GM21717 (cell line): Measurements from ENCODE around the gene ACER3.
"Not testable (repeated sequence)": the region's sequence is repeated elsewhere in the genome, so short reads cannot be mapped to it uniquely, and the experiment has no call there.

Experiments used
- ATAC-seq: cut with Tn5 transposase; IDR thresholded peaks from one replicate; pipeline ENCODE4 v1.9.1; 2021; ENCODE audit warnings: mild to moderate bottlenecking, moderate library complexity; ENCODE audit not compliant: unreplicated experiment

ACER3 gene

DNA sequence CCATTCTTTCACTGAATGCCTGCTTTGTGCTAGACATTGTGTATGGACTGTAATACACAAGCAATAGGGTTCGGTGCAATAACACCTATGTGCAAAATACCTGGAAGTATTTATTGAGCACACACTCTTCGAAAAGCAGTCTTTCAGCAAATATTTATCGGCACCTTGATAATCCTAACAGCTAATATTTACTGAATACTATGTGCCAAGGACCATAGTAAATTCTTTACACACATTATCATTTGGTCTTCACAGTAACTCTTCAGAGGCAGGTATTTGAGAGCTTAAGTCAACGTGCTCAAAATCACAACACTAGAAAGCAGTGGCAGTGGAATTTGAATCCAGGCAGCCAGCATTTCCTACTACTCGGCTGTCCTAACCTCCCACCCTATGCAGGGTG, 175.7 kb downstream of the ACER3 start:
- no peak for ATAC-seq

DNA sequence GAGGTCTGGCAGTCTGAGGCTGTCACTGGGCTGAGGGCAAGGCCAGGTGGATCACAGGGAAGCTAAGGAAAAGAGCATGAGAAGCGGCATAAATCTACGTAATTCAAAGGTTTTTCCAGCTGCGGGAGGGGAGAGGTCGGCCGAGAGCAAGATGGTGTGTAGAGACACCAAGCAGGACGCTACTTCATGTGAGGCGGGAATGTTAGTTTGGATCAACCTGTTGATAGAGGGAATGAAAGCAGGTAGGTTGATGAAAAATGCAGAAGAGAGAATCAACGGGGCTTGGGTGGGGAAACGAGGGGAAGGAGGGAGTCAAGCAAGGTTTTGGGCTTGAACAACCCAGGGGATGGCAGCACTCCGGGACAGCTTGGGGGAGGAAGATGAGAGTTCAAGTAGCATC, 176.3 kb downstream of the ACER3 start:
- no peak for ATAC-seq

DNA sequence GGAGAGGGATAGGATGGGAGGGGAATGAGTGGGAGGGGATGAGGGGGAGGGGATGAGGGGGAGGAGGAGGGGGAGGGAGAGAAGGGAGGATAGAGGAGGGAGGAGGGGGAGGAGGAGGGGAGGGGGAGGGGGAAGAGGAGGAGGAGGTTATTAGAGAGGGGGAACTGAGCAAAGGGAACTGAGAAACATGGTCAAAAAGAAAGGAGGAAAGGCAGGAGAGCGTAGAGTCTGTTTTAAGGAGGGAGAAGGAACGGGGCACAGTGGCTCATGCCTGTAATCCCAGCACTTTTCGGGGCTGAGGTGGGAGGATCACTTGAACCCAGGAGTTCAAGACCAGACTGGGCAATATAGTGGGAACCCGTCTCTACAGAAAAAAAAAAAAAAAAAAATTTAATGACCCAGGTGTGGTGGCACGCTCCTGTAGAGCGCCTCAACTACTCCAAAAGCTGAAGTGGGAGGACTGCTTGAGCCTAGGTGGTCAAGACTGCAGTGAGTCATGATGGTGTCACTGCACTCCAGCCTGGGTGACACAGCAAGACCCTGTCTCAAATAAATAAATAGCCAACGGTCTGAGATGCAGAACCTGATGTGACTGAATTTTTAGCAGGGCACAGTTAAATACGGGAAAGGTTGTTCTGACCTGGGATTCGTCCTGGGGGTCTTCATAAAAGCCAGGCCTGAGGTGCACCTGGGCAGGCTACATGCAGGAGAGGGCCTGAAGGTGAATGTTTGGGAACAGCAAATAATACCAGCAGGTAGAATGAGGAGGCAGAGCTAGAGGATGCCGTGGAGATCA, 177.5 kb downstream of the ACER3 start:
- ATAC-seq = peak; percentile 33

DNA sequence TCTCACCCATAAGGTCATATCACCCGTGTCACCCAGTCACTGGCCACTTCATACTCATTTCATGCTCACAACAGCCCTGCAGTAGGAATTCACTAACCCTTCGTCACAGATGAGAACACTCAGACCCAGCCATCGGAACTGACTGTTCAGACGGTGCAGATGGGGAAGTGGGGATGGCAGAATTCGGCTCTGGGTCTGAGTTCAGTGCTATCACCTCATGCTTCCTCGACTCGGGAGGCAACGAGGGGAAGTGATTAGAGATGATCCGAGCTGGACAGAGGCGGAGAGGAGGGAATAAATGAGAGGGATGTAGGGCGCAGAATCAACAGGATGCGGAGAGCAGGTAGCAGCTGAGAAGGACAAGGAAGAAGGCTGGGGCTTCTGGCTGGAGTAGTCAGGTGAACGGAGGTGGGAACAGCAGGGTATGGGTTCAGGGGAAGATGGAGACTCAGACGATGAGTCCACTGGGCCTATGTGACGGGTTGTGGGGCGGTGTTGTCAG, 178.2 kb downstream of the ACER3 start:
- ATAC-seq = peak; percentile 48

DNA sequence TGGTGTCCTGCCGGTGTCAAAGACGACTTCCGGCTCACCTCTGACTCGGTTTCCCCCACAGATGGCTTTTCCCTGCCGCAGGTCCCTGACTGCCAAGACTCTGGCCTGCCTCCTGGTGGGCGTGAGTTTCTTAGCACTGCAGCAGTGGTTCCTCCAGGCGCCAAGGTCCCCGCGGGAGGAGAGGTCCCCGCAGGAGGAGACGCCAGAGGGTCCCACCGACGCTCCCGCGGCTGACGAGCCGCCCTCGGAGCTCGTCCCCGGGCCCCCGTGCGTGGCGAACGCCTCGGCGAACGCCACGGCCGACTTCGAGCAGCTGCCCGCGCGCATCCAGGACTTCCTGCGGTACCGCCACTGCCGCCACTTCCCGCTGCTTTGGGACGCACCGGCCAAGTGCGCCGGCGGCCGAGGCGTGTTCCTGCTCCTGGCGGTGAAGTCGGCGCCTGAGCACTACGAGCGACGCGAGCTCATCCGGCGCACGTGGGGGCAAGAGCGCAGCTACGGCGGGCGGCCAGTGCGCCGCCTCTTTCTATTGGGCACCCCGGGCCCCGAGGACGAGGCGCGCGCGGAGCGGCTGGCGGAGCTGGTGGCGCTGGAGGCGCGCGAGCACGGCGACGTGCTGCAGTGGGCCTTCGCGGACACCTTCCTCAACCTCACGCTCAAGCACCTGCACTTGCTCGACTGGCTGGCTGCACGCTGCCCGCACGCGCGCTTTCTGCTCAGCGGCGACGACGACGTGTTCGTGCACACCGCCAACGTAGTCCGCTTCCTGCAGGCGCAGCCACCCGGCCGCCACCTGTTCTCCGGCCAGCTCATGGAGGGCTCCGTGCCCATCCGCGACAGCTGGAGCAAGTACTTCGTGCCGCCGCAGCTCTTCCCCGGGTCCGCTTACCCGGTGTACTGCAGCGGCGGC, 179.0 kb downstream of the ACER3 start:
- ATAC-seq = no peak

DNA sequence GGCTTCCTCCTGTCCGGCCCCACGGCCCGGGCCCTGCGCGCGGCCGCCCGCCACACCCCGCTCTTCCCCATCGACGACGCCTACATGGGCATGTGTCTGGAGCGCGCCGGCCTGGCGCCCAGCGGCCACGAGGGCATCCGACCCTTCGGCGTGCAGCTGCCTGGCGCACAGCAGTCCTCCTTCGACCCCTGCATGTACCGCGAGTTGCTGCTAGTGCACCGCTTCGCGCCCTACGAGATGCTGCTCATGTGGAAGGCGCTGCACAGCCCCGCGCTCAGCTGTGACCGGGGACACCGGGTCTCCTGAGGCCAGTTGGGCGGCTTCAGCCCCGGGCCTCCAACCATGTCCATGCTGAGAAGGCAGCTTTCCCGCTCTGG, 179.7 kb downstream of the ACER3 start:
- no peak for ATAC-seq

DNA sequence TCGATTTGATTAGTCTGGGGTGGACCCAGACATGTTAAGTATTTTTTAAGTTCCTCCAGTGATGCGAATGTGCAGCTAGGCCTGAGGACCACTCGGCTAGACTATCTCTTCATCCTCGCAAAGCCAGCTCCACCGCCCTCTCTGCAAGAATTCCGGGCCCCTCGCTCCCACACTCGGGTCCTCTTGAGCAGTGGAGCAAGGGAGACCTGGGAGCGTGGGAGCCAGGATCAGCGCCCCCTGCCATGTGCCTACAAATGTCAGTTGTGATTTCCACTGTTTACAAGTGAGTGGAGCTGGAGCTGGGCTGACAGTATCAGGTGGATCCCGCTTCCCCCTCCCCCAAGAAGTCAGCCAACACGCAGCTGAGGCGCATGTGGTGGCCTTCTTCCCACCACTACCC, 180.2 kb downstream of the ACER3 start:
- no peak for ATAC-seq

DNA sequence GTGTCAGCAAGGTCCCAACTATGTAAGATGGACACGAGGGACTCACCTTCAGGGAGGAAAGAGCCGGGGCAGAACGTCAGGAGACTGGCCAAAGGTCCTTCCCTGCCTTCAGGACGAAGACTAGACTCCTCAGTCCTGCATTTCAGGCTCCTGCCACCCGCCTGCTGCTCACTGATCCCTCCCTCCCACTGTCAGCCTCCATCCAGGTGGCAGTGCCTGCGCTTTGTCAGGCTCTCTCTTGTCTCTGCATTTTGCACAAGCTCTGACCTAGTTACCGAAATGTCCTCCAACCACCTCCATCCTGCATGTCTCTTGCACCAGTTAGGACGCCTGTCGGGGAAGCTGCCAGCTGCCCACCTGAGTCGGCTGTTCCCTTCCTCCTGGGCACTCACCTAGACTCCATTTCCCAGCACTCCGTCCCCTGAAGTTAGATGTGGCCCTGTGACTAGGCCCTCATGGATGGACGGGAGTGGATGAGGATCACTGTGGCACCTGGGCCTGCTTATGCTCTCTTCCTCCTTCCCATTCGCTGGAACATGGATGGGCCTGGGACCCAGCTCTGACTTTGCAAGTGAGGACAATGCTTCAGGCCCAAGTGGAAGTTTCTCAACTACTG, 181.5 kb downstream of the ACER3 start:
- ATAC-seq = no peak

DNA sequence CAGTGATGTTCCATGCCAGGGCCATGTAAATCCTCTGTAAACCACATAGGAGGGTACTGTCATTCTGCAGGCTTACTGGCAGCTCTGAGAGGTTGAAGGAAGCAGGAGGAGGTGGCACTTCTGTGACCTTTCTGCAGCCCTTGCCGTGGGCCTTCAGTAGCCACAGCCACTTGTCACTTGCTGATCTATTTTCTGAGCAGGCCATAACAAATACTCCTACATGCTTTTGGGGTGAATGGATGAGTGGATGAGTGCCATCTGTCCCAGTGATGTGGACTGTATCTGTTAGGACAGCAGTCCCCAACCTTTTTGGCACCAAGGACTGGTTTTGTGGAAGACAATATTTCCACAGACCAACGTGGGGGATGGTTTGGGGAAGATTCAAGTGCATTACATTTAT, 183.6 kb downstream of the ACER3 start:
- ATAC-seq = no peak

DNA sequence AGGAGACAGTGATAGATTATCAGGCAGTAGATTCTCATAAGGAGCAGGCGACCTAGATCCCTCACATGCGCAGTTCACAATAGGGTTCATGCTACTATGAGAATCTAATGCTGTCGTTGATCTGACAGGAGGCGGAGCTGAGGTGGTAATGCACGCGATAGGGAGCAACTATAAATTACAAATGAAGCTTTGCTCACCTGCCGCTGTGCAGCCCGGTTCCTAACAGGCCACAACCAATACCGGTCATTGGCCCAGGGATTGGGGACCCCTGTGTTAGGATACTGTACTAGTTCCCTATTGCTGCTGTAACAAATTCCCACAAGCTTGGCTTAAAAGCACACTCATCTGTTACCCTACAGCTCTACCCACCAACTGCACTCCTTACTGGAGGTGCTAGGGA, 184.2 kb downstream of the ACER3 start:
- no peak for ATAC-seq

DNA sequence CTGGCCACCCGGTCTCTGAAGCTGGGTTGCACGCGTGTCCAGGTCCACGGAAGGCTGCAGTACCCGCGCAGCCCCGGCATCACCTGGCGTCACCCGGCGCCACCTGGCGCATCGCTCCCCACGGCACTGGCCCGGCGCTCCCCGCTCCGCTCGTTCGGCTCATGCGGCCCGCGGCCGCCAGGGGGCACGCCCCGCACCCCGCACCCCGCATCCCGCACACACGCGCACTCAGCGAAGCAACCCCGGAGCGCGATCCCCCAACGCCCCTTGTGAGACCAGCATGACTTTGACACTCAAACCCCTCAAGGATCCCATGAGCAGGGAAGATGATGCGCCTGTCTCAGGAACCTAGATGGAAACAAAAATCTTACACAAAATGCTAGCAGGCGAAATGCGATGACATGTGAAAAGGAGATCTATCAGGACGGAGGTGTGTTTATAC, 185.4 kb downstream of the ACER3 start:
- no peak for ATAC-seq

DNA sequence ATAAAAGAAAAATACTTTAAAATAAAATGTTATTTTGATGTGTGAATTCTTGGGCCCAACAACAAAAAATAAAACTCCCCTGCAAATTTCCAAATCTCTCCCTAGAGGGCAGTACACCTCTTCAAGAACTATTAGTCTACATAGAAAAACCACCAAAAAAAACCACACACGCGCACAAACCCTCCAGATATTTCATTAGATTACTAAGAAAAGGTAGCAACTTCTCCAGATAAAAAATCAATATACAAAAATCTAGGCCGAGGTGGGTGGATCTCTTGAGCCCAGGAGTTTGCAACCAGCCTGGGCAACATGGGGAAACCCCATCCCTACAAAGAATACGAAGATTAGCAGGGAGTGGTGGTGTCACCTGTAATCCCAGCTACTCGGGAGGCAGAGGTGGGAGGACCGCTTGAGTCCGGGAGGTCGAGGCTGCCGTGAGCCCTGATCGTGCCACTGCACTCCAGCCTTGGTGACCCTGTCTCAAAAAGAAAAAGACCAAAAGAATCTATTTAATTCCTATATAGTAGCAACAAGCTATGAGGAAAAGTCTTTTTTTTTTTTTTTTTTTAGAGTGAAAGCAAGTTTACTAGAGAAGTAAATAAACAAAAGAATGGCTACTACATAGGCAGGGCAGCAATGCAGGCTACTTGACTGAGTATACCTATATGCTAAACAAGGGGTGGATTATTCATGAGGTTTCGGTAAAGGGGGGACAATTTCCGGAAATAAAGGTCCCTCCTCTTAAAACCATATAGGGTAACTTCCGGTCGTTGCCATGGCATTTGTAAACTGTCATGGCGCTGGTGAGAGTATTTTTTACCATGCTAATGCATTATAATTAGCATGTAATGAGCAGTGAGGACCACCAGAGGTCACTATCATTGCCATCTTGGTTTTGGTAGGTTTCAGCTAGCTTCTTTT, 186.5 kb downstream of the ACER3 start:
- ATAC-seq = peak; percentile 84

DNA sequence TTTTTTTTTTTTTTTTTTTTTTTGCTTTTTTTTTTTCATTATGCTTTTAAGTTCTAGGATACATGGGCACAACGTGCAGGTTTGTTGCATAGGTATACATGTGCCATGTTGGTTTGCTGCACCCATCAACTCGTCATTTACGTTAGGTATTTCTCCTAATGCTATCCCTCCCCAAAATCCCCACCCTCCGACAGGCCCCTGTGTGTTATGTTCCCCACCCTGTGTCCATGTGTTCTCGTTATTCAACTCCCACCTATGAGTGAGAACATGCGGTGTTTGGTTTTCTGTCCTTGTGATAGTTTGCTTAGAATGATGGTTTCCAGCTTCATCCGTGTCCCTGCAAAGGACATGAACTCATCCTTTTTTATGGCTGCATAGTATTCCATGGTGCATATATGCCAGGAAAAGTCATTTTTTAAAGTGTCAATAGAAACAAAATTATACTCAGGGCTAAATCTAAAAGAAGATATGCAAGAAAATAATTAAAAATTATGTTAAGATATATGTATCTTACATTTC, 187.3 kb downstream of the ACER3 start:
- not testable (repeated sequence) for ATAC-seq

DNA sequence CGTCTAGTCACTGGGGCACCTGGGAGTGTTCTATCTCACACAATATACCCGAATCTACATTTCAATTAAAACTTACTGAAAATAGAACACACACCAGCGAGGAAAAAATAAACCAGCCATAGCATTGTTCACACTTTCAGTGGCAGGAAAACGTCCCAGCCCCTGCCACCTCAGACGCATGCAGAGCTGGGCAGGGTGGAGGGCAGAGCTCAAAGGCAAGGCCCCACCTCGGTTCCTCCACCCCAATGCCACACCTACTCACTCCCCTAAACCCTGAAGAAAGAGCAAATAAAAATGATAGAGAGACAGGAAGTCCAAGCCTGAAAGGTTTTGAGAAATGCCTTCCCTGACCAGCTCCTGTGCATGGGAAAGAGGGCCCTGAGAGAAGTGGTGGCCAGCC, 188.3 kb downstream of the ACER3 start:
- ATAC-seq = no peak

DNA sequence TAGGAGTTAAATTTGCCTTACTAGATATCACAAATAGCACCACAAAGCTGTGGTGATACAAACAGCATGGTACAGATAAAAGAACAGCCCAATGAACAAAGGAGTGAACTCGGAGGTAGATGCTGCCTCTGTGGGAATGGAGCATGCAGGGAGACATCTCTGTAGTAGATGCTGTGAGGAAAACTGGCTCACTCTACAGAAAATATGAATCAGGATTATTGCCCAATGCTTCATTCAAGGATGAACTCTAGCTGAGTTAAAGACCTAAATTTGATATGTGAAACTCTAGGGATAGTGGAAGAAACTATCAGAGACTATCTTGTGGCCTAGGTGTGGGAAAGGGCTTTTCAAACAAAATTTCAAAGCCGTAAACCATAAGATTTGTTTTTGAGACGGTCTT, 190.8 kb downstream of the ACER3 start:
- no peak for ATAC-seq

DNA sequence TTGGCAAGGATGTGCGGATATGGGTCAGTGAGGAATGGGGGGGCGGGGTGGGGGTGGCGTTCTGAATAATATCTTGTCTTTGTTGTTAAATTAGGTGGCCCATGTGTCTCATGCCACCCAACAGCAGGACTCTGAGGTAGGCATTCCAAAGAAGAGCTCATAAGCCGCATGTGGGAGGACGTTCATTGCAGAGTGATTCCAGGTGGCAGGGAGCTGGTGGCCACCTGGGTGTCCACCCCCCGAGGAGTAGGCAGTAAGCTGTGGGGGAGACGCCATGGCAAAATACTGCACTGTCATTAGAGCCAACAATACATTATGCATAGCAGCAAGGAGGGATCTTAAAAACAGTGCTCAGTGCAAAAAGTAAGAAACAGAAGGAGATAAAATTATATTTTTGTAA, 191.8 kb downstream of the ACER3 start:
- no peak for ATAC-seq

DNA sequence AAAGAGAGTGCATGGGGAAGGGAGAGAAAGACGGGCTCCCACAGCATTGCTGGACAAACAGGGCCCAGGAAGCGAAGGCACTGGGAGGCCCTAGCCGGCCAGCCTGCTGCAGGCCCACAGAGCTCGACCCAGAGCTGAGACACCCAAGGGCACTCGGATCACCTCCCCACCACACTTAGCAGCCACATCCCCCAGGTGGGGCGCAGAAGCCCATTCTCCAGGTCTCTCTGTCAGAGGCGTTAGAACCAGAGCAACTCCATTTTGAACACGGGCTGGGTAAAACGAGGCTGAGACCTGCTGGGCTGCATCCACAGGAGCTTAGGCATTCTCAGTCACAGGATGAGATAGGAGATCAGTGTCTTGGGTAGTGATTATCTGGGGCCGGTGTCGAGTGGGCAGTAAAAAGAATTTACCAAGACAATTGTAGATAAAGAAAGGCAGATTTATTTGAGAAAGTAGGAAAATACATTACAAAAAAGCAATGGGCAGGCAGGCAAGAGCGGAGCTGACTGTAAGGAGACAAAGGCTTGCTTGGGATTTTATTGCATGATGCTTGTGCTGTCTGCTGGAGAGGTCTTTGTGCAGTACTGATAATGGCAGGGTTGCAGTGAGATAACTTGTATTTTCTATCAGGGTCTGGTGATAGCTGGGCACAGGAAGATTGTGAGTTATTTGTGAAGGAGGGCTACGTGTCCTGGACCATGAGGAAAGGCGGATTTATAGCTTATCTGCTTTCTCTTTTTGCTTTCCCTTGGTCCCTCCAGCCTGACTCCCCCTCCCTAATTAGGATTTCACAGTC, 192.7 kb downstream of the ACER3 start:
- no peak for ATAC-seq

DNA sequence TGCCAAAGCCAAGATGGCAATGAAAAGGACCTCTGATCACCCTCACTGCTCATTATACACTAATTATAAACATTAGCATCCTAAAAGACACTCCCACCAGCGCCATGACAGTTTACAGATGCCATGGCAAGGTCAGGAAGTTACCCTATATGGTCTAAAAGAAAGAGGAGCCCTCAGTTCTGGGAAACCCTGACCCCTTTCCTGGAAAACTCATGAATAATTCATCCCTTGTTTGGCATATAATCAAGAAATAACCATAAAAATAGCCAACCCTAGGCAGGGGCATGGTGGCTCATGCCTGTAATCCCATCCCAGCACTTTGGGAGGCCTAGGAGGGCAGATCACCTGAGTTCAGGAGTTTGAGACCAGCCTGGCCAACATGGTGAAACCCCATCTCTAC, 193.4 kb downstream of the ACER3 start:
- no peak for ATAC-seq

DNA sequence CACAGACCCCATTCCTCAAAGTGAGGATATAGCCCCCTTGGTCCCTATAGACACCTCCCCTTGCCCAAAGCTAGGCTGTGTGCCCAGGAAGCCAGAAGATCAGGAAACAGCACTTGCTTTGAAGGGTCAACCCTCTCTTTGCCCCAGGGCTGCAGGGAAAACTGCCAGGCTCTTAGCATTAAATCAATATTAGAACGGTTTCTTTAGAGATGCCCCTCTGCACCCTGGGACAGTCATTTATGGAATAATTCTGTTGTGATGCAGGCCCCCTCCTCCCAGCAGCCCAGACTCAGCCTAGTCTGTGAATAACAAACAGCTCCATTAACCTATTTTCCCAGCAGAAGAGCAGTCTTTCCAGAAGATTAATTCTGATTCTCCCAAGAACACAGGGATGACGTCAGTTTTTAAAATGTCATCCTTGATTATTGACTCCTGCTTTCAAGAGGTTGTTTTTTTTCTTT, 194.4 kb downstream of the ACER3 start:
- ATAC-seq = no peak
